Retinal pigment epithelial cell (primary cell): ENCODE data around the gene DCAF4L1.

Experiments used
- DNase-seq: peaks from one replicate; pipeline ENCODE4 v3.0.0-alpha.2; 2010; ENCODE audit warnings: low read depth
- H3K4me3 ChIP-seq: 2 replicates; pipeline ENCODE4 v1.5.1; 2011; ENCODE audit warnings: mild to moderate bottlenecking, low read length, control low read depth, moderate library complexity
- TF ChIP-seq, protein P1 (sequence below): conservative IDR thresholded peaks from 2 replicates; pipeline ENCODE4 v1.5.1; 2011; ENCODE audit warnings: low read depth, low read length, control low read depth, inconsistent platforms

The DCAF4L1 gene

DNA sequence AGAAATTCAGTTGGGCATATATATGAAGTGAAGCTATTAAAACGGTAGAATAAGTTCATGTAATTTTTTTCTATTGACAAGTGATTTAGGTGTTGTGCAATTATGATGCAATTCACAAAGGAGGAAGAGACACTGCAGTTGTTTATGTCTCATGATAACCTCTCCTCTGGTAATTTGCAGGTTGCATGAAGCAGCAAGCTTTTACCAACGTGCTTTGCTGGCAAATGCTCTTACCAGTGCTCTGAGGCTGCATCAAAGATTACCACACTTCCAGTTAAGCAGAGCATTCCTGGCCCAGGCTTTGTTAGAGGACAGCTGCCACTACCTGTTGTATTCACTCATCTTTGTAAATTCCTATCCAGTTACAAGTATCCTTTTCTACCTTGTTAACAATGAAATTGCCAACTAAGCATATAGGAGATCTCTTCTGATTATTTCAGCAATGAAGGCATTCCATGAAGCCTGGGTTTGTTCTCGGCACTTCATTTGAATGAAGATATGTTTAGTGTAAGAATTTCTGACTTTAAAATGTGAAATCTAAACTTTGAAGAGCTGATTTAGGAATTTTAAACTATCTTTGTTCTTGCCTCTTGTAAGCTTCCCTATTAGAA, 42.4 kb upstream of the DCAF4L1 start:
- TF ChIP-seq, protein P1, sequence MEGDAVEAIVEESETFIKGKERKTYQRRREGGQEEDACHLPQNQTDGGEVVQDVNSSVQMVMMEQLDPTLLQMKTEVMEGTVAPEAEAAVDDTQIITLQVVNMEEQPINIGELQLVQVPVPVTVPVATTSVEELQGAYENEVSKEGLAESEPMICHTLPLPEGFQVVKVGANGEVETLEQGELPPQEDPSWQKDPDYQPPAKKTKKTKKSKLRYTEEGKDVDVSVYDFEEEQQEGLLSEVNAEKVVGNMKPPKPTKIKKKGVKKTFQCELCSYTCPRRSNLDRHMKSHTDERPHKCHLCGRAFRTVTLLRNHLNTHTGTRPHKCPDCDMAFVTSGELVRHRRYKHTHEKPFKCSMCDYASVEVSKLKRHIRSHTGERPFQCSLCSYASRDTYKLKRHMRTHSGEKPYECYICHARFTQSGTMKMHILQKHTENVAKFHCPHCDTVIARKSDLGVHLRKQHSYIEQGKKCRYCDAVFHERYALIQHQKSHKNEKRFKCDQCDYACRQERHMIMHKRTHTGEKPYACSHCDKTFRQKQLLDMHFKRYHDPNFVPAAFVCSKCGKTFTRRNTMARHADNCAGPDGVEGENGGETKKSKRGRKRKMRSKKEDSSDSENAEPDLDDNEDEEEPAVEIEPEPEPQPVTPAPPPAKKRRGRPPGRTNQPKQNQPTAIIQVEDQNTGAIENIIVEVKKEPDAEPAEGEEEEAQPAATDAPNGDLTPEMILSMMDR, result no peak
- H3K4me3 ChIP-seq, result no peak overlapping the region
- no peak for DNase-seq

DNA sequence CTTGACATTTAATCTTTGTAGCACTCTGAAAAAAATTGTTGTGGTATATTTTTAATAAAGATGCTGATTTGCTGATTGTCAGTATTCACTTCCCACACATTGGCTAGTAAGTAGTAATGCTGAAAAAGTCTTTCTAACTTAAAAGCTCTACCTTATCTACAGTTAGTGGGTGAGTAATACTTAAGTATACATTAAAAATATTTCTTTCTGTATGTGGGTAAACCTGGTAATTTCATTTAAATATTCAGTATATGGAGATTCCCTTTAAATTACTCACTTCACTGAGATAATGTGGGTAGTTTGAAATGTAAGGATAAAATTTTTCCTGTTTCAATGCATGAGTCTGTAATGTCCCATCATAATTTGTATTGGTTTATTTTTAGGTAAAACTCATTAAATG, 40.7 kb upstream of the DCAF4L1 start:
- TF ChIP-seq, protein P1, result no peak
- DNase-seq, result no peak
- no peak overlapping the region for H3K4me3 ChIP-seq

DNA sequence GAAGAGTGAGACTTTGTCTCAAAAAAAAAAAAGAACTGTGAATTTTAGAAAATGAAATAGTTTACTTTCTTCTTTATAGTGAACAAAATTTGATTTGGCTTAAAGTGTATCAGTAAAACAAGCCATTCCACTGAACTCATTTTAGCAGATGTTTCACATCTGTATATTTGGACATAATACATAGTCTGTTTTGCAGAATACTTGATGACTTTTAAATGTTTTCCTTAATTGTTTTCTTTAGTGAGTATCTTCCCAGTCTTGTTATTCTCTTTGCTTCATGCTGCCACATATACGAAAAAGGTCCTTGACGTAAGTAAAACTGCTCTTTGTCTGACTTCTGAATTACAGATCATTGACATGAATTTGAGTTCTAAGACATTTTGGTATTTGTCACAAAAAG, 38.0 kb upstream of the DCAF4L1 start:
- TF ChIP-seq, protein P1, result no peak
- H3K4me3 ChIP-seq, result no peak overlapping the region
- no peak for DNase-seq

DNA sequence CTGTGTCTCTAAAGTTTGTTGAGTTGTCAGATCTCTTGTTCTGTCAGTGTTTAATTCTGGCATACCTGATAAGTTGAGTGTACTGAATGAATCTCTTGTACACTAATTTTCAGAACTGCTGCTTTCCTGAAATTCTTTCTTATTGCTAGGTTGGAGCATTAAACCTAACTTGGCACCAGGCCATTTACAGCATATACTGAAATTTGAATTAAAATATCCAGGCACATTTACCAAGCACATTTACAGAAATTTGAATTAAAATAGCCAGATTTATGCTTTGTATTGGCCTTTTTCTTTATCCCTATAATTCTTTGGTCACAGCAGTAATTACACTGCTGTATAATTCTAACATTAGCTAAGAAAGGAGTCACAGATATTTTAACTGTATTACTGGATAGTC, 37.5 kb upstream of the DCAF4L1 start:
- TF ChIP-seq, protein P1, result no peak

DNA sequence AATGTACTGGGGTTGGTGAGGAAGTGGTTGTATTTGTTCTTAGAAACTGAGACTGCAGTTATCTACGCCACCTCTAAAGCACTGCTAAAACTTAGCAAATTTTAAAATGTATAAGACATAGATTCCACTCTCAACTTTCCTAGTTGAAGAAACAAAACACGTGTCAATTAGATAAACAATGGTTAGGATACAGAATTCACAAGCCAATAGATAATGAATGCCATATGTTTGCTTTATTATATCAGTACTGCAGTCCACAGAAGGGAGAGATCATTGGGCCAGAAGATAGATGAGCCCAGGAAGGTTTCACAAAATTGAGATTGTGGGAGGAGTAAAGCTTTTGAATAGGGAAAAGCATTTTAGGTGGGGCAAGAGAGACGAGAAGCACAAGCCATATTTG, 32.0 kb upstream of the DCAF4L1 start:
- no peak overlapping the region for H3K4me3 ChIP-seq
- TF ChIP-seq, protein P1, result no peak
- DNase-seq, result no peak

More for the DNA sequence above, 37.5 kb upstream of the DCAF4L1 start:
- no peak overlapping the region for H3K4me3 ChIP-seq
- no peak for DNase-seq

DNA sequence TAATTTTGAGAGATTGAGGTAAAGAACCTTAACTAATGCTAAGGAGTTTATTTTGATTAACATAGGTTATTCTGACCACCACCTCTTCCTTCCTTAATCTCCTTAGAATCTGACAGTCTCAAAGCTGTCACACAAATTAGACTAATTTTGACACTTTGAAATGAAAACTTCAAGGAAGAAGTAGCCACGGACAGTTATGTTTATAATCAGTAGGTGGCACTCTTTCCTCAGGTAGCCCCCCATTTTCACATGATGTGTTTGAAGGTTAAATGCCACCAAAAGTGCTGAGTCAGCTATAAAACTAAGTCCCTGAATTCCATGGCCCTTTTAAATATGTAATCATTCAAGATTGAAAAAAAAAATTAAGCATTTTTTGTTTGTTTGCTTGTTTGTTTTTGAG, 23.9 kb upstream of the DCAF4L1 start:
- TF ChIP-seq, protein P1, result peak; percentile 43
- no peak for DNase-seq
- H3K4me3 ChIP-seq, result no peak overlapping the region

DNA sequence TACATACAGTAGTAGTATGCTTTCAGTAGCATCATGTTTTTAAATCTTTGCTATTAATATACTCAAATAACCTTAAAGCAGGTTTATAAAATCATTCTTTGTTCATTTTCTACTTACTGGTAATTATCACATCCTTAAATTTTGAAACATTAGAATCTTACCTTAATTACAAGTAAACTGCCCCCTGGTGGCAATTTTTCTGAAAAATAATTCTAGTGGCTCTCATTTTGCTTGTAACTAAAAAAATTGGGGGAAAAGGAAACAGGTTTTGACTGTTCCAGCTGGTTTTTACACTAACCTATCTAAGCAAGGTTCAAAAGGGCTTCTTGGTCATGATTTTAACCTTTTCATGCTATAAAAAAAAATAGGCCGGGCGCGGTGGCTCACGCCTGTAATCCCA, 18.5 kb upstream of the DCAF4L1 start:
- H3K4me3 ChIP-seq, result no peak overlapping the region
- DNase-seq, result no peak
- TF ChIP-seq, protein P1, result peak; percentile 41
